Skeletal muscle cell (primary cell): ENCODE results near the gene CHCHD1.
"Not testable (repeated sequence)": the region's sequence is repeated elsewhere in the genome, so short reads cannot be mapped to it uniquely, and the experiment has no call there.

Experiments used
- DNase-seq: peaks from one replicate; pipeline ENCODE4 v3.0.0-alpha.2; 2010; ENCODE audit warnings: low read depth
- H3K4me3 ChIP-seq: 2 replicates; pipeline ENCODE4 v1.5.1; 2011; ENCODE audit warnings: low read depth, mild to moderate bottlenecking, control low read depth, low read length, moderate library complexity

CHCHD1 gene

GRCh38 chr10:73763343-73763742, 18.5 kb upstream of the CHCHD1 start:
- DNase-seq = no peak
- H3K4me3 ChIP-seq = no peak overlapping the region

- no peak overlapping the region for H3K4me3 ChIP-seq
- DNase-seq = no peak
Observed at GRCh38 chr10:73765066-73765465, 16.8 kb upstream of the CHCHD1 start.

- H3K4me3 ChIP-seq = no peak overlapping the region
- no peak for DNase-seq
Observed at GRCh38 chr10:73768881-73769280, 13.0 kb upstream of the CHCHD1 start.

- H3K4me3 ChIP-seq = no peak overlapping the region
- no peak for DNase-seq
Observed at GRCh38 chr10:73769396-73769795, 12.5 kb upstream of the CHCHD1 start.

GRCh38 chr10:73771722-73772280, 10.0 kb upstream of the CHCHD1 start:
- peak; percentile 42 for DNase-seq
- peak overlapping the region; percentile 84 for H3K4me3 ChIP-seq

GRCh38 chr10:73772281-73773151, 9.3 kb upstream of the CHCHD1 start:
- DNase-seq = peak; percentile 51
- peak overlapping the region; percentile 84 for H3K4me3 ChIP-seq

- peak overlapping the region; percentile 84 for H3K4me3 ChIP-seq
- DNase-seq = no peak
Observed at GRCh38 chr10:73773152-73773879, 8.5 kb upstream of the CHCHD1 start.

- DNase-seq = no peak
- peak overlapping the region; percentile 84 for H3K4me3 ChIP-seq
Observed at GRCh38 chr10:73774637-73775036, 7.2 kb upstream of the CHCHD1 start.

GRCh38 chr10:73779018-73779417, 2.8 kb upstream of the CHCHD1 start:
- no peak overlapping the region for H3K4me3 ChIP-seq
- no peak for DNase-seq

- no peak overlapping the region for H3K4me3 ChIP-seq
- no peak for DNase-seq
Observed at GRCh38 chr10:73779539-73780197, 2.2 kb upstream of the CHCHD1 start.

- peak overlapping the region; percentile 91 for H3K4me3 ChIP-seq
- DNase-seq = no peak
Observed at GRCh38 chr10:73780301-73780700, 1.5 kb upstream of the CHCHD1 start.

GRCh38 chr10:73780966-73781365, 882 bp upstream of the CHCHD1 start:
- H3K4me3 ChIP-seq = peak overlapping the region; percentile 91
- no peak for DNase-seq

- DNase-seq = no peak
- H3K4me3 ChIP-seq = peak overlapping the region; percentile 91
Observed at GRCh38 chr10:73781548-73781878, 335 bp upstream of the CHCHD1 start.

GRCh38 chr10:73782749-73783085, 869 bp downstream of the CHCHD1 start:
- H3K4me3 ChIP-seq = peak overlapping the region; percentile 91
- no peak for DNase-seq

- DNase-seq = peak; percentile 88
- peak within 1 kb of the TSS; percentile 93 for H3K4me3 ChIP-seq
Observed at GRCh38 chr10:73785211-73785720, 3.4 kb downstream of the CHCHD1 start, which contains the start of gene ZSWIM8. TSS of gene ZSWIM8 (plus strand) at chr10:73785606. CDS start at chr10:73785879, 273 bp downstream.

- peak overlapping the region; percentile 93 for H3K4me3 ChIP-seq
- DNase-seq = no peak
Observed at GRCh38 chr10:73785721-73786511, 4.1 kb downstream of the CHCHD1 start.

- no peak for DNase-seq
- H3K4me3 ChIP-seq = peak overlapping the region; percentile 93
Observed at GRCh38 chr10:73786512-73786885, 4.7 kb downstream of the CHCHD1 start.

- DNase-seq, H3K4me3 ChIP-seq: not testable (repeated sequence)
Observed at GRCh38 chr10:73787031-73787800, 5.4 kb downstream of the CHCHD1 start.
